Activated naive CD8-positive, alpha-beta T cell treated with anti-CD3 and anti-CD28 coated beads, Interleukin-2, amount 50 U/mL, for 16 hours (primary cell): ENCODE data around the gene DSCAM.

Source experiments
- DNase-seq: peaks from one replicate; pipeline ENCODE4 v3.0.0-alpha.2; 2020; ENCODE audit warnings: low read depth, low spot score

Gene DSCAM

GRCh38 chr21:40615505-40616376 is 231.2 kb downstream of the DSCAM start:
- DNase-seq: no peak

- no peak for DNase-seq
Observed at GRCh38 chr21:40613546-40614030, 233.4 kb downstream of the DSCAM start.

GRCh38 chr21:40610345-40610744 is 236.6 kb downstream of the DSCAM start:
- DNase-seq: no peak

GRCh38 chr21:40606341-40606740 is 240.6 kb downstream of the DSCAM start:
- DNase-seq: no peak

- DNase-seq: no peak
Observed at GRCh38 chr21:40605094-40605493, 241.9 kb downstream of the DSCAM start.

DNA sequence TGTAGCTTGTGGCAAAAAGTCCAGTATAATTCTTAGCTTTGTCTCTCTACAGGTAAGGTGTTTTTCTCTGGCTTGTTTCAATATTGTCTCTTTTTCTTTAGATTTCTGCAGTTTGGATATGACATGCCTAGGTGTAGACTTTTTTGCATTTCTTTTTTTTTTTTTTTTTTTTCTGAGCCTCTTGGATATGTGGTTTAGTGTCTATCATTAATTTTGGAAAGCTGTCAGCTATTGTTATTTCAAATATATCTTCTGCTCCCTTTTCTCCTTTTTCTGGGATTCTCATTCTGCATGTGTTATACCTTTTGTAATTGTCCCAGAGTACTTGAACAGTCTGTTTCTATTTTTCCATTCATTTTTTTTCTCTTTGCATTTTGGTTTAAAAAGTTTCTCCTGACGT is 243.2 kb downstream of the DSCAM start:
- DNase-seq: no peak

DNA sequence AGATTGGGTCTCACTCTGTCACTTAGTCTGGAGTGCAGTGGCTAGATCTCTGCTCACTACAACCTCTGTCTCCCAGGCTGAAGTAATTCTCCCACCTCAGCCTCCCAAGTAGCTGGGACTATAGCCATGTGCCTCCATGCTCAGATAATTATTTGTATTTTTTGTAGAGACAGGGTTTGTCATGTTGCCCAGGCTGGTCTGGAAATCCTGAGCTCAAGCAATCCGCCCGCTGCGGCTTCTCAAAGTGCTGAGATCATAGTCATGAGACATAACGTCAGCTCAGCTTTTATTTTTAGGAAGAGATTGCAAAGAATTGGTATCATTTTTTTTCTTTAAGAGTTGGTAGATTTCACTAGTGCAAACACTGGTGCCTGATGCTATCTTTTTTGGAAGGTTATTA is 244.9 kb downstream of the DSCAM start:
- DNase-seq: no peak

DNA sequence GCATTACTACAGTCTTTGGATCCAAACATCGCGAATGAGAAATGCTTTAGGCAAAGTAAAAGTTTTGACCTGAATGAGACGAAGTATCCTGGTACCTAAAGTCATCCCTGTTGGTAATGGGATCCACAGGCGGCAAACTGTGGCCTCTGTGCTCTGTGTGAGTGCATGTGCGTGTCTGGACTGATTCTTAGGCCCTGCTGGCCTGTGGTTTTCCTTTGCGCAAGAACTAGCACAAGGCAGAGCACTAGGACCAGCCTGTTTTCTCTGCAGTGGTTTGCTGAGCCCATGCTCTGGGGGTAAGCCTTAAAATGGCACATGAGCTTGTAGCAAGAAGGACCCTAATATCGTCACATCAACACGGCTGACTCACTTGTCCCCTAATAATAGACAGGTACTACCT is 251.2 kb downstream of the DSCAM start:
- DNase-seq: no peak

DNA sequence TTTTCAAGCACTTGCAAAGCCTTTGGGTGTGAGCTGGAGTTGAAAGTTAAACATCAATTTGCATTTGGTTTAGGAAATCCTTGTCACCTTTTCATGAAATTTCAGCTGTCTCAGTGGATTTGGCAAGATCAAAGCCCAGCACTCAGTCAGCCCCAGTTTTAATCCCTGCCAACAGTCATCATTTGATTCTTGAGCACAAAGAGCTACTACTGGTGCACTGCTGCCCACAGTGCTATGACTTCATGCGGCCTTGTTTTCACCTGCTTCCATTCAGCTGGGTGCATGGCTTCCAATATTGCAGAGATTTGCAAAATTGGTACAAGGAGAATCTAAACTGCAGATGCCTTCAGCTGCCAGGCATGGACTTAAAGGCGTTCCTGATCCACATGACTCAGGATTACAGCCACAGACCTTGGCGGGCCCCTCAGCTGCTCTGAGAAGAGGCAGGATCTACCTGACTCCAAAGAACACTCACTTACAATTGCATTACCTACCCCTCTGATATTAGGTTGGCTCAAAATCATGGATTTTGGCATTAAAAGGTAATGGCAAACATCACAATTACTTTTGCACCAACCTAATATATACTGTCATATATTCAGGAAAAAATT is 259.1 kb downstream of the DSCAM start:
- no peak for DNase-seq

GRCh38 chr21:40586575-40586974 is 260.4 kb downstream of the DSCAM start:
- no peak for DNase-seq

- no peak for DNase-seq
Observed at GRCh38 chr21:40577285-40578043, 269.5 kb downstream of the DSCAM start.

GRCh38 chr21:40575976-40576375 is 271.0 kb downstream of the DSCAM start:
- DNase-seq: no peak

DNA sequence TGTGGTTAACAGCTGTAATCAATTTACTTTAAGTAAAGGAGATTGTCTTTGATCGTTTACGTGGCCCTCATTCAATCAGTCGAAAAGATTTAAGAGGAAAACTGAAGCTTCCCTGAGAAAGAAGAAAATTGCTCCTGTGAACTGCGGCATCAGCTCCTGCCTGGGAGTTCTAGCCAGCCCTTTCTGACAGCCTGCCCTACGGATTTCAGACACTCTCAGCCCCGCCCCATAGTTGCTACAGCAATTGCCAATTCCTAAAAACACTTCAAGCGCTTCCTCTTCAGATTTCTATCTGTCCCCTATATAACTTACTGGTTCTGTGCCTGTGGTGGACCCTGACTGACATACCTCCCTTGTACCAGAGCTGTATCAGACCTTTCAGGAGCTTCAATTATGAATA is 277.6 kb downstream of the DSCAM start:
- DNase-seq: no peak

DNA sequence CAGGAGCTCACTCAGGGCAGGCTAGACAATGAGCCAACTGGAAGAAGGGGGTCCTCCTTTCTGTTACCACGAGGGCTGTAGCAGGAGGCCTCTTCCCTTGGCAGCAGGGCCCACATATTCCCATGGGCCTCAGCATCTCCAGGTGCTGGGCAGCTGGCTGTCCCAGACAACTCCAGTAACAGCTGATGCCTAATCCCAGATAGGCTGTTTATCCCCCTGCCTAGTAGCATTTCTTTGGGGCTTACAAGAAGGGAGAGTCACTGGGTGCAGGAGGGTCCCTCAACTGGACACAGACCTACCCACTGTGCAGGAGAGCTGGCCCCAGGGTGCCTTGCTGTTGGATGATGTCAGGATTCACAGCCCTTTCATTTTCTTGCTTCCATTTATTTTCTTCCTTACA is 278.2 kb downstream of the DSCAM start:
- no peak for DNase-seq

- DNase-seq: no peak
Observed at GRCh38 chr21:40567501-40567900, 279.5 kb downstream of the DSCAM start.

GRCh38 chr21:40566486-40566885 is 280.5 kb downstream of the DSCAM start:
- DNase-seq: no peak

- DNase-seq: no peak
Observed at GRCh38 chr21:40564318-40564717, 282.6 kb downstream of the DSCAM start.

DNA sequence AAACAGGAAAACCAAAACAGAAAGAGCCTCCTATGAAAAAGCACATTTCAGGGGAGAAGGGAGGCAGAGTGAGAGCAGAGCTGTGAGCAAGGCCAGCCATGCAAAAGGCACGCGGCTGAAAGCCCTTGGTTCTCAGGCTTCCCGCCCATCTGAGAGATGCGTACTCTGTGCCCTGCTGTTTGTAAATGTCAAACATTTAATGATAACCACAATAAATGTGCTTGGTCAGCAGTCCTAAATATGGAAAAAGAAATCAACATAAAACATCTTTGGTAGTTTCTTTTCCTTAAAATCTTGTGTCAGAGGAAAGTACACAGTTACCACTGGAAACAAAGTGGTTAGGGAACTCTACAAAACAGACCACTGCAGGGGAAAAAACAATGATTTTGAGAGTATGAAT is 283.1 kb downstream of the DSCAM start:
- DNase-seq: no peak

DNA sequence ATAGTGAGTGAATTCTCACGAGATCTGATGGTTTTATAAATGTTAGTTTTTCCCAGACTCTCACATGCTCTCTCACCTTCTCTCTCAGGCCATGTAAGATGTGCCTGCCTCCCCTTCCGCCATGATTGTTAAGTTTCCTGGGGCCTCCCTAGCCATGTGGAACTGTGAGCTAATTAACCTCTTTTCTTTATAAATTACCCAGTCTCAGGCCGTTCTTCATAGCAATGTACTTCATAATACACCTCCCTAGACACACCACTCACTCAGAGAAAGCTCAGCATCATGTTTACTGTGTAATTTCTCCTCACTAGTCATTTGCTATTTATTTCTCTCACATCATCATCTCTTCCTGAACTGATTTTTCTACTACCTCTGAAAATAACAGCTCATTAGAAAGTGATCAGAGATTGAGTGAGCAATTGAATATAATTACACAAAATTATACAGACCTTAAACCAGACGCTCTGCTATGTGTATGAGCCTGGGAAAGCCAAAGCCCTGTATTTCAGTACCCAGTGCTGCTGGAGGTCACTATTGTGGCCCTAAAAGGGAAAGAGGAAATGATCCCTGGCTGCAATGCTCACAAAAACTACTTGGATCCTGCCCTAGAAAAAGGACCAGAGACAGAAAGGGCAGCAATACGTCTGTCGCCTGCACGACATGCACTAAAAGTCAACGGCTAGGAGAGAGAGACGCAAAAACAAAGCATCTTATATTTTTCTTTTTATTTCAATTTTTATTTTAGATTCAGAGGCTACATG is 284.5 kb downstream of the DSCAM start:
- no peak for DNase-seq

DNA sequence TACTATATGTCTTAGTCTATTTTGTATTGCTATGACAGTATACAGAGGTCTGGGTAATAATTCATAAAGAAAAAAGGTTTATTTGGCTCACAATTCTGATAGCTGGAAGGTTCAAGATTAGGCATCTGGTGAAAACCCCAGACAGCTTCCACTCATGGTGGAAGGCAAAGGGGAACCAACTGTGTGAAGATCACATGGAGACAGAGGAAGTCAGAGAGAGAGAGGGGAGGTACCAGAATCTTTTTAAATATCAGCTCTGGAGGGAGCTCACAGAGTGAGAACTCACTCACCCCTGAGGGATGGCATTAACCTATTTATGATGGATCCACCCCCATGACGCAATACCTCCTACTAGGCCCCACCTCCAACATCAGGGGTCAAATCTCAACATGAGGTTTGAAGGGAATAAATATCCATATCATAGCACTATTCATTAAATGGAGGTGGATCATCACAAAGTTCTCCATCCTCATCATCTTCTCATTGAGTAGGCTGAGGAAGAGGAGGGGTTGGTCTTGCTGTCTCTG is 290.5 kb downstream of the DSCAM start:
- no peak for DNase-seq

DNA sequence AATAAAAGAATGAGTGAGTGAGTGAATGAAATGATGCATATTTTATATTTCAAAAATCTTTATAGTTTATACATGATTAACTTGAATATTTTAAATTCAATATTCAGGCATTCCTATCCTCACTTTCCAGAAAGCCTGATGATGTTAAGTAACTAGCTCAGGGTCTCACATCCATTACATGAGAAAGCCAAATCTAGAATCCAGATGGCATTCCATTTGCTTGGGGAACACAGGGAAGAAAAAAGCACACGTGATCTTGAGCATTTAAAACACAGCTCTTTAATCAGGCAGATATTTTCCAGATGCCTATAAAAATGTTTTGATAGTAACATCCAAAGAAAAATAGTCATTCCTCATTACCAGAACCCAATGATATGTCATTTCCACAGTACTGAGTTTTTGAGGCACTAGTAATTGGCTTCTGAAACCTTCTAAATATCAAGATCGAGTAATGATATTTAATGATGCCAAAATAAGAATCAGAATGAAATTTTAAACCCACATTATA is 291.9 kb downstream of the DSCAM start:
- no peak for DNase-seq
